K562 (cell line): Measurements from ENCODE around the gene BACE2. TPM values are rescaled to one million over a fixed set of nuclear protein-coding genes. Genes with fewer than 3 reads are reported as not detected.
"Not testable (repeated sequence)": the region's sequence is repeated elsewhere in the genome, so short reads cannot be mapped to it uniquely, and the experiment has no call there.

Experiments used
- ATAC-seq: fragments of 200-7000 bp; cut with Tn5 transposase; 3 replicates; pipeline ENCODE4 v1.9.1; 2020; ENCODE audit warnings: moderate library complexity
- BruUV-seq: library from RNA; stranded (reverse); fragments of 400-500 nt; replicated peaks from 2 replicates; lab custom pipeline; 2021; lab: Mats Ljungman, UMichigan
- CTCF ChIA-PET: fragments of 300-600 bp; formaldehyde crosslinking; extraction: SDS; loops from one replicate; lab custom pipeline; 2021; ENCODE audit warnings: low intra/inter-chr PET ratio; lab: Yijun Ruan, JAX
- POLR2A ChIA-PET: fragments of 300-600, 350-650 bp; sonication (Branson Sonifier 250); formaldehyde crosslinking; extraction: SDS; loops from one replicate; lab custom pipeline; 2021; ENCODE audit warnings: antibody characterized with exemption, inconsistent platforms; lab: Yijun Ruan, JAX
- DNase-seq, 4 experiments: peaks; one replicate each; pipeline versions ENCODE4 v3.0.0 to v3.0.0-alpha.2; 2011 to 2018; ENCODE audit warnings: low spot score in 3 of 4, mixed read lengths in 3 of 4; ENCODE audit errors: extremely low read depth in 1 of 4
- FAIRE-seq: peaks from 2 replicates; lab custom pipeline; 2011; peaks lifted over from hg19 to GRCh38; lab: Jason Lieb, UNC
- H2AFZ ChIP-seq: 2 replicates; pipeline ENCODE4 v1.6.0; 2011; ENCODE audit warnings: low read depth, low read length, control low read depth, inconsistent platforms
- H3K27ac ChIP-seq: fragments of 200-600 bp; 3 replicates; pipeline ENCODE4 v1.8.0; 2011; ENCODE audit warnings: low read depth, mild to moderate bottlenecking, control low read depth, inconsistent platforms, low read length, moderate library complexity, mixed read lengths; ENCODE audit errors: extremely low read depth
- H3K27me3 ChIP-seq, 2 experiments: fragments of 300-600 bp in 1 of 2; 2 replicates in 1 of 2; 3 replicates in 1 of 2; pipeline versions ENCODE4 v1.6.0 to v1.8.0; 2011; ENCODE audit warnings: inconsistent platforms in 2 of 2, low read length in 2 of 2, mild to moderate bottlenecking in 1 of 2, mixed read lengths in 1 of 2, moderate library complexity in 1 of 2; ENCODE audit not compliant: control insufficient read depth in 2 of 2, insufficient read depth in 2 of 2
- H3K36me3 ChIP-seq: fragments of 300-600 bp; 3 replicates; pipeline ENCODE4 v1.8.0; 2011; ENCODE audit warnings: mild to moderate bottlenecking, low read length, inconsistent platforms; ENCODE audit not compliant: control insufficient read depth, insufficient read depth
- H3K4me1 ChIP-seq, 2 experiments: fragments of 200-600 bp in 1 of 2; replicated peaks in 1 of 2; 2 replicates in 1 of 2; 3 replicates in 1 of 2; pipeline versions ENCODE4 v1.5.1 to v1.8.0; 2011; ENCODE audit warnings: inconsistent platforms in 2 of 2, low read length in 2 of 2, mild to moderate bottlenecking in 1 of 2, mixed read lengths in 1 of 2, moderate library complexity in 1 of 2; ENCODE audit not compliant: control insufficient read depth in 2 of 2, insufficient read depth in 2 of 2
- H3K4me2 ChIP-seq: 2 replicates; pipeline ENCODE4 v1.6.1; 2011; ENCODE audit warnings: low read length, control low read depth, inconsistent platforms, mixed read lengths; ENCODE audit not compliant: insufficient read depth
- H3K4me3 ChIP-seq: fragments of 200-600 bp; sonication (generic), shearing (Covaris generic); 2 replicates; pipeline ENCODE4 v1.5.1; 2016; ENCODE audit warnings: control low read depth, inconsistent platforms
- H3K79me2 ChIP-seq: fragments of 200-600 bp; 3 replicates; pipeline ENCODE4 v1.8.0; 2011; ENCODE audit warnings: low read length, inconsistent platforms; ENCODE audit not compliant: control insufficient read depth, insufficient read depth
- H3K9ac ChIP-seq, 2 experiments: 2 replicates each; pipeline versions ENCODE4 v1.6.0 to v1.6.1; 2011; ENCODE audit warnings: low read depth in 2 of 2, low read length in 2 of 2, control low read depth in 1 of 2, inconsistent platforms in 1 of 2, mild to moderate bottlenecking in 1 of 2, mixed read lengths in 1 of 2; ENCODE audit not compliant: insufficient read depth in 1 of 2
- H3K9me1 ChIP-seq: one replicate; pipeline ENCODE4 v1.6.0; 2011; ENCODE audit warnings: inconsistent platforms, mild to moderate bottlenecking, low read length, moderate library complexity; ENCODE audit not compliant: control insufficient read depth, insufficient read depth
- H3K9me3 ChIP-seq: replicated peaks from 2 replicates; pipeline ENCODE4 v1.5.1; 2011; ENCODE audit warnings: low read depth, low read length, inconsistent platforms; ENCODE audit not compliant: control insufficient read depth, insufficient read depth
- H4K20me1 ChIP-seq: replicated peaks from 2 replicates; pipeline ENCODE4 v1.6.1; 2011; ENCODE audit warnings: low read length, inconsistent platforms, mixed read lengths; ENCODE audit not compliant: control insufficient read depth, insufficient read depth
- HNRNPK ChIP-seq: fragments of 200-400 bp; formaldehyde crosslinking; IDR thresholded peaks from one replicate; pipeline ENCODE4 v1.6.1; 2018; ENCODE audit warnings: mild to moderate bottlenecking, low read depth, low read length; ENCODE audit not compliant: poor library complexity, severe bottlenecking
- KHSRP ChIP-seq: fragments of 450-650 bp; IDR thresholded peaks from 2 replicates; pipeline ENCODE4 v1.6.1; 2017
- SIN3B ChIP-seq: fragments of 450-650 bp; IDR thresholded peaks from 2 replicates; pipeline ENCODE4 v1.6.1; 2017; ENCODE audit warnings: low read depth, mild to moderate bottlenecking, moderate library complexity
- SNAPC5 ChIP-seq: fragments of 250-450 bp; sonication (Bioruptor Pico); IDR thresholded peaks from 2 replicates; pipeline ENCODE4 v1.8.0; 2021; ENCODE audit warnings: moderate library complexity, mild to moderate bottlenecking, inconsistent platforms
- SRSF1 ChIP-seq: fragments of 200-400 bp; formaldehyde crosslinking; IDR thresholded peaks from 2 replicates; pipeline ENCODE4 v1.6.1; 2017; ENCODE audit warnings: mild to moderate bottlenecking, low read depth, low read length, moderate library complexity
- WGBS: fragments of 100-300 bp; shearing (Covaris generic); methylation state at CpG from one replicate; pipeline ENCODE4 v1.1.6; 2016; ENCODE audit warnings: low coverage, mixed read lengths; ENCODE audit not compliant: insufficient coverage; ENCODE audit errors: missing lambda C conversion rate; 5-methylcytosine and 5-hydroxymethylcytosine counted together
- in situ Hi-C: fragments of 300-500 bp; cut with MboI; formaldehyde crosslinking; loops from 4 replicates; pipeline ENCODE4 v1.15.0; 2018; ENCODE audit warnings: inconsistent platforms, mixed read lengths
- intact Hi-C: fragments of 100-400 bp; cut with micrococcal nuclease; formaldehyde crosslinking; loops from 2 replicates; pipeline ENCODE4 v1.14.2; 2022
- polyA plus RNA-seq, 8 experiments: library from polyadenylated mRNA; depleted of rRNA in 4 of 8; stranded (reverse) in 5 of 8; unstranded in 3 of 8; fragments of >200 nt; fragmentation: Nextera tagmentation in 2 of 8; fragmentation: Illumina TruSeq in 1 of 8; extraction: Ambion mirVana in 2 of 8; extraction: Trizol in 1 of 8; gene quantifications; 2 replicates each; pipeline versions ENCODE4 v1.2.1 to v1.2.3, GENCODE V29; 2011 to 2014; ENCODE audit warnings: inconsistent platforms in 1 of 8, missing spikeins in 1 of 8
- total RNA-seq, 7 experiments: library from RNA; depleted of rRNA in 6 of 7; stranded (reverse); fragments of >200 nt in 6 of 7; fragmentation: Illumina TruSeq in 2 of 7; extraction: Trizol in 2 of 7; gene quantifications; 2 replicates each; pipeline versions ENCODE4 v1.2.1 to v1.2.3, GENCODE V29; 2011 to 2021; ENCODE audit warnings: low replicate concordance in 1 of 7
- TF ChIP-seq, protein P1 (sequence below): sonication (generic); formaldehyde crosslinking; IDR thresholded peaks from 2 replicates; pipeline ENCODE4 v1.8.0; 2022; ENCODE audit warnings: mild to moderate bottlenecking, missing genetic modification reagents, borderline replicate concordance

The BACE2 gene
- total and polyA plus RNA-seq, 9 of the 15 experiments (the other 6 are each of a cell fraction or from before 2014, with no cell fraction given) = 0.05 to 0.24 (median 0.15) TPM; not detected in 2

GRCh38 chr21:41197582-41197981 is 29.6 kb downstream of the BACE2 start:
- no peak overlapping the region for H3K9ac ChIP-seq
- DNase-seq (no peak), ATAC-seq (no peak), FAIRE-seq (peak; percentile 57)
- 0% methylated on average over 2 of the region's 2 CpGs for WGBS
- no peaks in the 10 kb centered on the region for H3K4me1 ChIP-seq
- POLR2A ChIA-PET = no interaction called here
- H3K9me3 ChIP-seq = no peaks in the 10 kb centered on the region
- CTCF ChIA-PET = no interaction called here
- H3K9me1 ChIP-seq = no peaks in the 10 kb centered on the region
- intact Hi-C loops (no loop called here), in situ Hi-C loops (no loop called here)
- no TSS peak for BruUV-seq
- H3K4me3 ChIP-seq = no peak overlapping the region
- no peaks in the 10 kb centered on the region for H3K36me3 ChIP-seq
- no peak overlapping the region for H3K4me2 ChIP-seq
- no peak overlapping the region for H2AFZ ChIP-seq
- H4K20me1 ChIP-seq = peaks cover 11% of the 10 kb centered on the region; the same call in 1 of the 2 replicates
- TF ChIP-seq HNRNPK (no peak), KHSRP (no peak), SNAPC5 (CRISPR knock-in tag) (no peak), SRSF1 (no peak), SIN3B (no peak)
- TF ChIP-seq, protein P1, sequence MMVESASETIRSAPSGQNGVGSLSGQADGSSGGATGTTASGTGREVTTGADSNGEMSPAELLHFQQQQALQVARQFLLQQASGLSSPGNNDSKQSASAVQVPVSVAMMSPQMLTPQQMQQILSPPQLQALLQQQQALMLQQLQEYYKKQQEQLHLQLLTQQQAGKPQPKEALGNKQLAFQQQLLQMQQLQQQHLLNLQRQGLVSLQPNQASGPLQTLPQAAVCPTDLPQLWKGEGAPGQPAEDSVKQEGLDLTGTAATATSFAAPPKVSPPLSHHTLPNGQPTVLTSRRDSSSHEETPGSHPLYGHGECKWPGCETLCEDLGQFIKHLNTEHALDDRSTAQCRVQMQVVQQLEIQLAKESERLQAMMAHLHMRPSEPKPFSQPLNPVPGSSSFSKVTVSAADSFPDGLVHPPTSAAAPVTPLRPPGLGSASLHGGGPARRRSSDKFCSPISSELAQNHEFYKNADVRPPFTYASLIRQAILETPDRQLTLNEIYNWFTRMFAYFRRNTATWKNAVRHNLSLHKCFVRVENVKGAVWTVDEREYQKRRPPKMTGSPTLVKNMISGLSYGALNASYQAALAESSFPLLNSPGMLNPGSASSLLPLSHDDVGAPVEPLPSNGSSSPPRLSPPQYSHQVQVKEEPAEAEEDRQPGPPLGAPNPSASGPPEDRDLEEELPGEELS (CRISPR knock-in tag) = no peak
- peaks cover 2 to 12% of the 10 kb centered on the region in 2 experiments; a peak in 3 of 5 replicates for H3K27me3 ChIP-seq
- H3K79me2 ChIP-seq = no peaks in the 10 kb centered on the region
- H3K27ac ChIP-seq = no peak overlapping the region

DNA sequence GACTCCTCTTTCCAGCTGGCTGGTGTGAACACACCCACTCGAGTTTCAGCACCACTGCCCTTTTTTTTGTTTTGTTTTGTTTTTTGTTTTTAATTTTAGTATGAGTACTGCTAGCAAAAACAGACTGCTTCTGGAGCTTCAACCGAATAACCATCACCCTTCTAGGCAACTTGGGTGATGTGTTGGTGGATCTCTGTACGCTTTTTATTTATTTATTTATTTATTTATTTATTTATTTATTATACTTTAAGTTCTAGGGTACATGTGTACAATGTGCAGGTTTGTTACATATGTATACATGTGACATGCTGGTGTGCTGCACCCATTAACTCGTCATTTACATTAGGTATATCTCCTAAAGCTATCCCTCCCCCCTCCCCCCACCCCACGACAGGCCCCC is 30.7 kb downstream of the BACE2 start:
- in situ Hi-C loops = not testable (repeated sequence)

More for the DNA sequence above, 30.7 kb downstream of the BACE2 start:
- CTCF ChIA-PET, FAIRE-seq, H3K4me1 ChIP-seq, H3K79me2 ChIP-seq, BruUV-seq, intact Hi-C loops, H3K27ac ChIP-seq, ATAC-seq, H3K4me3 ChIP-seq, H3K36me3 ChIP-seq, H3K9ac ChIP-seq, H2AFZ ChIP-seq, DNase-seq, H3K9me1 ChIP-seq, H3K4me2 ChIP-seq, H3K9me3 ChIP-seq, POLR2A ChIA-PET: not testable (repeated sequence)
- Histone ChIP-seq H4K20me1 (peaks cover 14% of the 10 kb centered on the region; the same call in 1 of the 2 replicates), H3K27me3 (peaks cover 2 to 12% of the 10 kb centered on the region in 2 experiments; a peak in 3 of 5 replicates)
- 0% methylated on average over 3 of the region's 5 CpGs for WGBS
